ENCODE data around the gene PSMC5.

- TF ChIP-seq CTCF (conservative IDR thresholded peaks at IDR 0.05; ENCODE audit: low read length) (no peak), EZH2phosphoT487 (IDR thresholded peaks at IDR 0.05; ENCODE audit: borderline replicate concordance) (no peak)
Measured at GRCh38 chr17:63833741-63834373, 6.6 kb downstream of the PSMC5 start.
